ENCODE measurements around the gene PPP1R12A.

GRCh38 chr12:79911889-79912656 lies 22.8 kb downstream of the PPP1R12A start:
- no peak for TF ChIP-seq POLR2A (IDR thresholded peaks at IDR 0.05)
- TF ChIP-seq CTCF (IDR thresholded peaks at IDR 0.05) = no peak
- TF ChIP-seq POLR2AphosphoS5 (IDR thresholded peaks at IDR 0.05) = no peak
- TF ChIP-seq EP300 (IDR thresholded peaks at IDR 0.05; ENCODE audit: low read depth) = no peak

All from transverse colon (tissue), 4 donors.